ENCODE results near the gene ACSL5. TPM values are rescaled to one million over a fixed set of nuclear protein-coding genes. Genes with fewer than 3 reads are reported as not detected.

Gene ACSL5
- total and polyA plus RNA-seq, 3 experiments from 2014 or later: 53.3 to 85.5 (median 53.7) TPM

DNA sequence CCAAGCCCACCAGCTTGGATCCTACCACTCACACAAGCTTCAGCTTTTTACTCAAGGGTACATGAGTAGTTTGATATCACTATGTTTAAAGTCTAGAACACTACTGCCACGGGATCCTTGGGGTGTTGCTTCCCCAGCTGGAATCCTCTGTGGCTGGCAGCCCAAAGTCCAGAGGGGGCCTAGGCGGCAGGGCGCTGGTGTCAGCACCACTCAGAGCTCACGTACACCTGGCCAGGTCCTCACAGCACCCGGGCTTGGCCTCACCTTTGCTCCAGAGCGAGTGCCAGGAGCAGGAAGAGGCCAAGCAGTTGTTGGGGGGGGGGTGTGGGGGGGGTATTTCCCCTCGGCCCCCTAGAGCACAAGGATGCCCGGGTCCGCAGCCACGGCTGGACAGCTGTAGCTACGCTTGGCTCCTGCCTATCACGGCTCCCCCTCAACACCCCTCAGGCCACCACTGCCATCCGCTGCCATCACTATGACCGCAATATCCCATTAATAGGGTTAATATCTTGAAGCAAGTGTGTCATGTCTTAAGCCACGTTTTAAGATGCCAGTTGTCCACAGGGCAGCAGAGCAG lies 55.8 kb downstream of the ACSL5 start:
- H3K27me3 Mint-ChIP-seq: no peaks in the 10 kb centered on the region
- ChIA-PET POLR2A (interaction anchor here (1.5 kb wide), 1 partner anchor 17 kb away, joined by 3 read pairs; the partner anchor contains the start of gene VTI1A), CTCF (interaction anchor here (1.0 kb wide), 1 partner anchor 44 kb away, joined by 3 read pairs; no protein-coding TSS in a partner anchor)
- no peak for DNase-seq
- H3K4me3 Mint-ChIP-seq: no peak overlapping the region
- H3K27ac ChIP-seq (ENCODE audit: low read depth, low read length): no peak overlapping the region
- peaks cover 3 to 6% (median 6%) of the 10 kb centered on the region in 3 donors for H3K4me1 Mint-ChIP-seq
- H3K27ac Mint-ChIP-seq: peak overlapping the region in 6 of 8 donors; percentile 12 to 88 (median 68)
- peaks cover 0 to 88% (median 29%) of the 10 kb centered on the region in 3 donors for H3K36me3 Mint-ChIP-seq
- H3K4me3 ChIP-seq (ENCODE audit: low read length): no peak overlapping the region
- H3K9me3 ChIP-seq (ENCODE audit: low read length): no peaks in the 10 kb centered on the region
- no peaks in the 10 kb centered on the region for H3K4me1 ChIP-seq (ENCODE audit: insufficient read depth, low read length)
- H3K36me3 ChIP-seq (ENCODE audit: insufficient read depth, low read length): peaks cover 63% of the 10 kb centered on the region
- no peaks in the 10 kb centered on the region for H3K9me3 Mint-ChIP-seq
- H3K27me3 ChIP-seq (ENCODE audit: insufficient read depth, low read length, poor library complexity, severe bottlenecking): no peaks in the 10 kb centered on the region

DNA sequence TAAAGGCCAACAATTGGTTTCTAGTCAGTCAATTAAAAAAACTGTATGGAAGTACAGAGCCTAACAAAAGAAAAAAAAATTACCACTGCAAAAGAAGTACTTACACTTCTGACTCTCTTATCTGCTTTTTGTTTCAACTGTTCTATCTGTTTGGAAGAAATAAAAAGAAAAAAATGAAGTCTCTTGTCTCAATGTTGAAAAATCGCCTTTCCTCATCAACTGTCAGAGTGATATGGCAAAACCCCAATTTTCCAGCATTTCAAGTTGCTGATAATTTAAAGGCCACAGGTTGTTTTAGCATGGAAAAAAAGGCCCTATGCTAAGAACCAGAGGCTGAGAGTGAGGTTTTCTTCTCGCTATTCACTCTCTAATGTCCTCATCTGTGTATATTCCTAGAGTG lies 59.2 kb downstream of the ACSL5 start:
- Histone ChIP-seq H3K4me1 (ENCODE audit: insufficient read depth, low read length) (no peaks in the 10 kb centered on the region), H3K27ac (ENCODE audit: low read depth, low read length) (no peak overlapping the region), H3K9me3 (ENCODE audit: low read length) (no peaks in the 10 kb centered on the region), H3K4me3 (ENCODE audit: low read length) (no peak overlapping the region), H3K27me3 (ENCODE audit: insufficient read depth, low read length, poor library complexity, severe bottlenecking) (no peaks in the 10 kb centered on the region), H3K36me3 (ENCODE audit: insufficient read depth, low read length) (peaks cover 45% of the 10 kb centered on the region)
- H3K27ac Mint-ChIP-seq: no peak overlapping the region
- H3K36me3 Mint-ChIP-seq: peaks cover 0 to 79% (median 19%) of the 10 kb centered on the region in 3 donors
- ChIA-PET POLR2A (no interaction called here), CTCF (interaction anchor here (0.9 to 1.5 kb wide), 2 partner anchors 58 to 117 kb away, joined by 3 read pairs; no protein-coding TSS in a partner anchor)
- H3K4me1 Mint-ChIP-seq: peaks cover 5 to 6% (median 6%) of the 10 kb centered on the region in 3 donors
- no peaks in the 10 kb centered on the region for H3K9me3 Mint-ChIP-seq
- H3K27me3 Mint-ChIP-seq: no peaks in the 10 kb centered on the region
- no peak for DNase-seq
- no peak overlapping the region for H3K4me3 Mint-ChIP-seq

DNA sequence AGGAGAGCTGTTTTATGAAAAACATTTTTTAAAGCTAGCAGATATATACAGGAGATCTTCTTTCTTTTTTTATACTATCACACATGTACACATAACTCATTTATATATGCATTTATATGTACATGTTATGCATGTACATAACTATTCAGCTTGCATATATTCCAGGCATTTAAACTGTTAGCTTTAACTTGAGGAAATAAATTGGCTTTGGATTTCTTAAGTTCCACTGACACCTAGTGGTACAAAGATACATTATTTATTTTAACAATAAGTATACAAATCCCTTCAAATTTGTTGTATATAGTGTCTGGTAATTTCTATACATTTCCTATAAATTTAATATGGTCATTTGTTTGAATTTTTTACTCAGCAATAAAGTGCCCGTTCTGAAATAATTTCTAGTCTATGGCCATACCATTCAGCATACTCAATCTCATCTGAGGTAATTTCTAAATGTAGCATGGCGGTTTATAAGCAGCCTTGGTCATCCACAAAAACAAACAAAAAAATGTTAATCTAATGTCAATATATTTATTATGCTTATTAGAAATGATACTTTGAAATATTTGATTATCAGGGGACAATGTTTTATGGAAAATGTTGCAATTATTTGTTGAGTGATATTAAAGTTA lies 61.2 kb downstream of the ACSL5 start:
- Histone ChIP-seq H3K27me3 (ENCODE audit: insufficient read depth, low read length, poor library complexity, severe bottlenecking) (no peaks in the 10 kb centered on the region), H3K4me3 (ENCODE audit: low read length) (no peak overlapping the region), H3K27ac (ENCODE audit: low read depth, low read length) (no peak overlapping the region), H3K36me3 (ENCODE audit: insufficient read depth, low read length) (peaks cover 41% of the 10 kb centered on the region), H3K4me1 (ENCODE audit: insufficient read depth, low read length) (no peaks in the 10 kb centered on the region), H3K9me3 (ENCODE audit: low read length) (no peaks in the 10 kb centered on the region)
- CTCF ChIA-PET: interaction anchor here (0.7 to 2.6 kb wide), 16 partner anchors 11 to 298 kb away, joined by 3 to 14 read pairs (median 3); partner anchors contain the start of genes VTI1A and ZDHHC6
- Mint-ChIP-seq H3K4me1 (peaks cover 0 to 3% (median 2%) of the 10 kb centered on the region in 3 donors), H3K4me3 (no peak overlapping the region), H3K9me3 (no peaks in the 10 kb centered on the region), H3K27me3 (no peaks in the 10 kb centered on the region), H3K36me3 (peaks cover 0 to 78% (median 15%) of the 10 kb centered on the region in 3 donors), H3K27ac (peak overlapping the region in 1 of 8 donors; percentile 27)
- POLR2A ChIA-PET: interaction anchor here (0.6 to 1.6 kb wide), 3 partner anchors 12 to 48 kb away, joined by 3 to 6 read pairs (median 4); partner anchors contain the start of gene VTI1A
- peak in 2 of 5 donors; percentile 7 to 22 for DNase-seq

DNA sequence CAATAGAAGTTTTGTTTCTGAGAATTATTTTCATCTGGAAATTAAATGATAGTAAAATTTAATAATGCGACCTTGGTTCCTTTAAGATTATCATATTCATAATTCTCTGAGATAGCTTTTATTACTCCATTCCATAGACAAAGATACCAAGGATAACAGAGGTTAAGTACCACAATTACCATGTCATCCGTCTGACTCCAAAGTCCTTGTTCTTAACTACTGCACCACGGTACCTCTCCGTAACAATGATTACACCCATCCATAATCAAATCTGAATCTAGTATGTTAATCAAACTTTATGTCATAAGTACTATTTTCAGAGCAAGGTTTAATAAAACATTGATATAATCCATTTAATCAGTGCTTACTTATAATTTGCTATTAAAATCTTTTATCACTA lies 64.4 kb downstream of the ACSL5 start:
- POLR2A ChIA-PET: no interaction called here
- no peaks in the 10 kb centered on the region for H3K27me3 ChIP-seq (ENCODE audit: insufficient read depth, low read length, poor library complexity, severe bottlenecking)
- Mint-ChIP-seq H3K36me3 (peaks cover 0 to 79% (median 20%) of the 10 kb centered on the region in 3 donors), H3K4me1 (peaks cover 15 to 24% (median 21%) of the 10 kb centered on the region in 3 donors), H3K27ac (no peak overlapping the region), H3K4me3 (no peak overlapping the region), H3K27me3 (no peaks in the 10 kb centered on the region), H3K9me3 (no peaks in the 10 kb centered on the region)
- CTCF ChIA-PET: no interaction called here
- H3K27ac ChIP-seq (ENCODE audit: low read depth, low read length): no peak overlapping the region
- DNase-seq: no peak
- H3K4me3 ChIP-seq (ENCODE audit: low read length): no peak overlapping the region
- no peaks in the 10 kb centered on the region for H3K4me1 ChIP-seq (ENCODE audit: insufficient read depth, low read length)
- H3K9me3 ChIP-seq (ENCODE audit: low read length): no peaks in the 10 kb centered on the region
- H3K36me3 ChIP-seq (ENCODE audit: insufficient read depth, low read length): peaks cover 23% of the 10 kb centered on the region

GRCh38 chr10:112441520-112441919 lies 67.6 kb downstream of the ACSL5 start:
- ChIA-PET POLR2A (no interaction called here), CTCF (interaction anchor here (1.0 kb wide), 1 partner anchor 301 kb away, joined by 3 read pairs; no protein-coding TSS in a partner anchor)
- H3K36me3 ChIP-seq (ENCODE audit: insufficient read depth, low read length): peaks cover 19% of the 10 kb centered on the region
- H3K4me3 Mint-ChIP-seq: no peak overlapping the region
- no peaks in the 10 kb centered on the region for H3K27me3 Mint-ChIP-seq
- H3K4me3 ChIP-seq (ENCODE audit: low read length): no peak overlapping the region
- H3K36me3 Mint-ChIP-seq: peaks cover 0 to 85% (median 13%) of the 10 kb centered on the region in 3 donors
- no peaks in the 10 kb centered on the region for H3K27me3 ChIP-seq (ENCODE audit: insufficient read depth, low read length, poor library complexity, severe bottlenecking)
- no peaks in the 10 kb centered on the region for H3K9me3 ChIP-seq (ENCODE audit: low read length)
- no peaks in the 10 kb centered on the region for H3K9me3 Mint-ChIP-seq
- peaks cover 34 to 54% (median 49%) of the 10 kb centered on the region in 3 donors for H3K4me1 Mint-ChIP-seq
- no peak for DNase-seq
- H3K27ac Mint-ChIP-seq: peak overlapping the region in 2 of 8 donors; percentile 15 to 41
- H3K27ac ChIP-seq (ENCODE audit: low read depth, low read length): no peak overlapping the region
- peaks cover 16% of the 10 kb centered on the region for H3K4me1 ChIP-seq (ENCODE audit: insufficient read depth, low read length)

DNA sequence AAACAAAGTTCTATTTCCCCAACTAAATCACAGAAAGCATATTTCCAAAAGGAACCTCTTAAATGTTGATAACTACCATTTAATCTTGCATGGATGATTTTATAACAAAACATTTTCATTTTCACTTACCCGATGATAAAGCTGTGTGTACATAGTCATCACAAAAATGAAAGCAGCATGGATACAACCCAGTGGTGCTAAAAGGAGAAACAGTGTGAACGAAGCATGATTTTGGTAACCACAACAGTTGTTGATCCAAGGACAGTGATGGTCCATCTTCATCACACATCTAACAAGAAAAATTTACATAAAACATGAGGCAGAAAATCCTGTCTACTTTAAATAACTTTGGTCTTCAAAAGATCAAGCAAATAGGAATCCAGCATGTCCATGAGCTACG lies 68.1 kb downstream of the ACSL5 start:
- Histone ChIP-seq H3K4me1 (ENCODE audit: insufficient read depth, low read length) (peaks cover 16% of the 10 kb centered on the region), H3K9me3 (ENCODE audit: low read length) (no peaks in the 10 kb centered on the region), H3K27ac (ENCODE audit: low read depth, low read length) (no peak overlapping the region), H3K4me3 (ENCODE audit: low read length) (no peak overlapping the region), H3K36me3 (ENCODE audit: insufficient read depth, low read length) (peaks cover 19% of the 10 kb centered on the region), H3K27me3 (ENCODE audit: insufficient read depth, low read length, poor library complexity, severe bottlenecking) (no peaks in the 10 kb centered on the region)
- Mint-ChIP-seq H3K27me3 (no peaks in the 10 kb centered on the region), H3K36me3 (peaks cover 0 to 85% (median 13%) of the 10 kb centered on the region in 3 donors), H3K4me3 (peak overlapping the region in 1 of 7 donors; percentile 36), H3K27ac (peak overlapping the region in 2 of 8 donors; percentile 41 to 47), H3K4me1 (peaks cover 38 to 54% (median 49%) of the 10 kb centered on the region in 3 donors), H3K9me3 (no peaks in the 10 kb centered on the region)
- no peak for DNase-seq
- CTCF ChIA-PET: interaction anchor here (1.0 kb wide), 1 partner anchor 302 kb away, joined by 3 read pairs; no protein-coding TSS in a partner anchor
- POLR2A ChIA-PET: no interaction called here

GRCh38 chr10:112446055-112446854 lies 72.3 kb downstream of the ACSL5 start:
- POLR2A ChIA-PET: interaction anchor here (1.0 to 1.4 kb wide), 5 partner anchors 24 to 1585 kb away, joined by 3 to 6 read pairs (median 4); no protein-coding TSS in a partner anchor
- H3K9me3 Mint-ChIP-seq: no peaks in the 10 kb centered on the region
- peaks cover 30% of the 10 kb centered on the region for H3K4me1 ChIP-seq (ENCODE audit: insufficient read depth, low read length)
- H3K27me3 ChIP-seq (ENCODE audit: insufficient read depth, low read length, poor library complexity, severe bottlenecking): no peaks in the 10 kb centered on the region
- peaks cover 0 to 68% (median 5%) of the 10 kb centered on the region in 3 donors for H3K36me3 Mint-ChIP-seq
- peak in 1 of 5 donors; percentile 6 for DNase-seq
- peak overlapping the region; percentile 84 to 98 (median 89) for H3K4me3 Mint-ChIP-seq
- CTCF ChIA-PET: interaction anchor here (0.9 to 2.0 kb wide), 5 partner anchors 11 to 71 kb away, joined by 3 to 5 read pairs (median 3); no protein-coding TSS in a partner anchor
- peak overlapping the region; percentile 86 to 100 (median 98) for H3K27ac Mint-ChIP-seq
- H3K36me3 ChIP-seq (ENCODE audit: insufficient read depth, low read length): peaks cover 9% of the 10 kb centered on the region
- no peaks in the 10 kb centered on the region for H3K9me3 ChIP-seq (ENCODE audit: low read length)
- peak overlapping the region; percentile 100 for H3K4me3 ChIP-seq (ENCODE audit: low read length)
- H3K4me1 Mint-ChIP-seq: peaks cover 62 to 81% (median 77%) of the 10 kb centered on the region in 3 donors
- no peaks in the 10 kb centered on the region for H3K27me3 Mint-ChIP-seq
- peak overlapping the region; percentile 98 for H3K27ac ChIP-seq (ENCODE audit: low read depth, low read length)
